ENCODE results near the gene PRODH.
"Not testable (repeated sequence)": the region's sequence is repeated elsewhere in the genome, so short reads cannot be mapped to it uniquely, and the experiment has no call there.

DNA sequence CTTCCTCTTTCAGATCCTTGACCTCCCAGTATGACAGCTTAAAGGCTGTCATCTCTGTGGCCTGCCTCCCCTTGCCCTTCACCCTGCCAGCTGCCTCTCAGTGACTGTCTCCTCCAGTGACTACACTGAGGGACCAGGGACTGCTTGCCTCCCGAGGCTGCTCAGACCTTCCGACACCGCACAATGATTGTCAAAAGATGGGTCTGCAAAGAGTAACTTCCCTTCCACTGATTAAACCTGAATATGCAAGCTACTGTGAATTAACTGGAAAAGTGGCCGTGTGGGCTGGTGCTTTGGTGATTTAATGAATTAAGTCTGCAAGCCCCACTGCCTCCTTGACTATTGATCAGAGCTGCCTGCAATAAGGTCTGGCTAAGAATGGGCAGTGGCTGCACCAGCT, 51.6 kb downstream of the PRODH start:
- TF ChIP-seq ISL1 (CRISPR knock-in tag; IDR thresholded peaks at IDR 0.05); CREB5 (CRISPR knock-in tag; IDR thresholded peaks at IDR 0.05; ENCODE audit: low read depth); ZC3H10 (CRISPR knock-in tag; IDR thresholded peaks at IDR 0.05); TCF4 (CRISPR knock-in tag; IDR thresholded peaks at IDR 0.05; ENCODE audit: borderline replicate concordance); ARNTL (CRISPR knock-in tag; IDR thresholded peaks at IDR 0.05; ENCODE audit: borderline replicate concordance, low read depth); BACH2 (CRISPR knock-in tag; IDR thresholded peaks at IDR 0.05; ENCODE audit: borderline replicate concordance); ZFP3 (CRISPR knock-in tag; IDR thresholded peaks at IDR 0.05); GLIS3 (CRISPR knock-in tag; IDR thresholded peaks at IDR 0.05); ZNF8 (CRISPR knock-in tag; IDR thresholded peaks at IDR 0.05); ZFP30 (CRISPR knock-in tag; IDR thresholded peaks at IDR 0.05): not testable (repeated sequence)
- TF ChIP-seq, protein P1, sequence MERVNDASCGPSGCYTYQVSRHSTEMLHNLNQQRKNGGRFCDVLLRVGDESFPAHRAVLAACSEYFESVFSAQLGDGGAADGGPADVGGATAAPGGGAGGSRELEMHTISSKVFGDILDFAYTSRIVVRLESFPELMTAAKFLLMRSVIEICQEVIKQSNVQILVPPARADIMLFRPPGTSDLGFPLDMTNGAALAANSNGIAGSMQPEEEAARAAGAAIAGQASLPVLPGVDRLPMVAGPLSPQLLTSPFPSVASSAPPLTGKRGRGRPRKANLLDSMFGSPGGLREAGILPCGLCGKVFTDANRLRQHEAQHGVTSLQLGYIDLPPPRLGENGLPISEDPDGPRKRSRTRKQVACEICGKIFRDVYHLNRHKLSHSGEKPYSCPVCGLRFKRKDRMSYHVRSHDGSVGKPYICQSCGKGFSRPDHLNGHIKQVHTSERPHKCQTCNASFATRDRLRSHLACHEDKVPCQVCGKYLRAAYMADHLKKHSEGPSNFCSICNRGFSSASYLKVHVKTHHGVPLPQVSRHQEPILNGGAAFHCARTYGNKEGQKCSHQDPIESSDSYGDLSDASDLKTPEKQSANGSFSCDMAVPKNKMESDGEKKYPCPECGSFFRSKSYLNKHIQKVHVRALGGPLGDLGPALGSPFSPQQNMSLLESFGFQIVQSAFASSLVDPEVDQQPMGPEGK (CRISPR knock-in tag; IDR thresholded peaks at IDR 0.05; ENCODE audit: borderline replicate concordance) = not testable (repeated sequence)

Measured in SK-N-SH treated with all-trans-retinoic acid at 6 μM for 48 hours (cell line).